ENCODE data around the gene PLXNA4. TPM values are rescaled to one million over a fixed set of nuclear protein-coding genes. Genes with fewer than 3 reads are reported as not detected.

Gene PLXNA4
- total RNA-seq, 4 donors from 2014 or later: 0.49 to 7.1 (median 2.0) TPM

GRCh38 chr7:132333301-132333700 lies 243.0 kb downstream of the PLXNA4 start:
- Histone ChIP-seq H3K4me1 (peaks cover 0 to 11% (median 0%) of the 10 kb centered on the region in 3 donors), H3K9me3 (no peaks in the 10 kb centered on the region), H3K27me3 (peaks cover 0 to 7% (median 0%) of the 10 kb centered on the region in 4 donors), H3K27ac (no peak overlapping the region), H3K4me3 (no peak overlapping the region), H3K36me3 (no peaks in the 10 kb centered on the region)
- no peak for DNase-seq
- TF ChIP-seq POLR2A (IDR thresholded peaks at IDR 0.05): no peak
- no peak for TF ChIP-seq CTCF (IDR thresholded peaks at IDR 0.05)
- intact Hi-C loops (cut with DNase I): no loop called here
- WGBS, 2 donors: 29% methylated on average over 1 of the region's 2 CpGs; no CpG with 5 or more reads in 1 of the 2 donors

- Histone ChIP-seq H3K36me3 (no peaks in the 10 kb centered on the region), H3K4me1 (no peaks in the 10 kb centered on the region), H3K27ac (no peak overlapping the region), H3K27me3 (peaks cover 0 to 27% (median 0%) of the 10 kb centered on the region in 4 donors), H3K4me3 (no peak overlapping the region), H3K9me3 (no peaks in the 10 kb centered on the region)
- no peak for TF ChIP-seq POLR2A (IDR thresholded peaks at IDR 0.05)
- TF ChIP-seq CTCF (IDR thresholded peaks at IDR 0.05): no peak
- 78 to 93% methylated on average over 4 of the region's 5 CpGs for WGBS, 2 donors
- no peak for DNase-seq
- intact Hi-C loops (cut with DNase I): no loop called here
These were observed 247.5 kb downstream of the PLXNA4 start for GRCh38 chr7:132328760-132329159.

GRCh38 chr7:132328047-132328620 lies 248.1 kb downstream of the PLXNA4 start:
- Histone ChIP-seq H3K27ac (no peak overlapping the region), H3K4me1 (no peaks in the 10 kb centered on the region), H3K36me3 (no peaks in the 10 kb centered on the region), H3K9me3 (no peaks in the 10 kb centered on the region), H3K4me3 (no peak overlapping the region), H3K27me3 (peaks cover 0 to 27% (median 0%) of the 10 kb centered on the region in 4 donors)
- DNase-seq: no peak
- intact Hi-C loops (cut with DNase I): no loop called here
- TF ChIP-seq CTCF (IDR thresholded peaks at IDR 0.05) (no peak), POLR2A (IDR thresholded peaks at IDR 0.05) (no peak)
- 64 to 70% methylated on average over 10 to 12 of the region's 13 CpGs for WGBS, 2 donors

GRCh38 chr7:132326878-132327589 lies 249.2 kb downstream of the PLXNA4 start:
- intact Hi-C loops (cut with DNase I): no loop called here
- no peak for DNase-seq
- 88 to 94% methylated on average over 1 of the region's 1 CpG for WGBS, 2 donors
- H3K4me3 ChIP-seq: no peak overlapping the region
- TF ChIP-seq POLR2A (IDR thresholded peaks at IDR 0.05) (no peak), CTCF (IDR thresholded peaks at IDR 0.05) (no peak)
- no peak overlapping the region for H3K27ac ChIP-seq
- no peaks in the 10 kb centered on the region for H3K9me3 ChIP-seq
- no peaks in the 10 kb centered on the region for H3K36me3 ChIP-seq
- H3K4me1 ChIP-seq: no peaks in the 10 kb centered on the region
- peaks cover 0 to 27% (median 0%) of the 10 kb centered on the region in 4 donors for H3K27me3 ChIP-seq

- Histone ChIP-seq H3K4me1 (peaks cover 0 to 13% (median 0%) of the 10 kb centered on the region in 3 donors), H3K27ac (no peak overlapping the region), H3K4me3 (no peak overlapping the region), H3K27me3 (peaks cover 0 to 48% (median under 1%) of the 10 kb centered on the region in 4 donors), H3K36me3 (no peaks in the 10 kb centered on the region), H3K9me3 (no peaks in the 10 kb centered on the region)
- 47 to 49% methylated on average over 3 of the region's 3 CpGs for WGBS, 2 donors
- no peak for DNase-seq
- no peak for TF ChIP-seq POLR2A (IDR thresholded peaks at IDR 0.05)
- TF ChIP-seq CTCF (IDR thresholded peaks at IDR 0.05): no peak
- intact Hi-C loops (cut with DNase I): no loop called here
These were observed 253.3 kb downstream of the PLXNA4 start for GRCh38 chr7:132322970-132323369.
